ENCODE results near the gene RBCK1.

RBCK1 gene

GRCh38 chr20:440636-441035, 32.5 kb downstream of the RBCK1 start:
- Histone ChIP-seq H3K27ac (ENCODE audit: low read length) (no peak overlapping the region), H3K36me3 (replicated peaks; ENCODE audit: insufficient read depth, low read length) (peaks cover 10% of the 10 kb centered on the region; the same call in 1 of the 2 replicates), H3K4me1 (ENCODE audit: low read length) (peaks cover 32% of the 10 kb centered on the region), H3K4me3 (ENCODE audit: low read length) (no peak overlapping the region), H3K9ac (ENCODE audit: low read length) (no peak overlapping the region), H3K79me2 (ENCODE audit: low read length) (peaks cover 11% of the 10 kb centered on the region), H2AFZ (ENCODE audit: low read length) (no peak overlapping the region), H4K20me1 (ENCODE audit: insufficient read depth, low read length) (no peaks in the 10 kb centered on the region), H3K9me2 (replicated peaks; ENCODE audit: insufficient read depth, low read length) (no peaks in the 10 kb centered on the region), H3K9me3 (replicated peaks; ENCODE audit: insufficient read depth, low read length) (no peaks in the 10 kb centered on the region), H3F3A (ENCODE audit: insufficient read depth, low read length) (peaks cover 31% of the 10 kb centered on the region), H3K27me3 (replicated peaks; ENCODE audit: insufficient read depth, low read length) (no peaks in the 10 kb centered on the region), H3K4me2 (ENCODE audit: low read depth, low read length) (no peak overlapping the region)
- DNase-seq = no peak
- TF ChIP-seq EZH2 (optimal IDR thresholded peaks at IDR 0.05; ENCODE audit: low read depth, low read length) = no peak
- no peak for TF ChIP-seq EZH2phosphoT487 (IDR thresholded peaks at IDR 0.05; ENCODE audit: low read length)
- no peak for TF ChIP-seq CTCF (IDR thresholded peaks at IDR 0.05; ENCODE audit: low read length)

DNA sequence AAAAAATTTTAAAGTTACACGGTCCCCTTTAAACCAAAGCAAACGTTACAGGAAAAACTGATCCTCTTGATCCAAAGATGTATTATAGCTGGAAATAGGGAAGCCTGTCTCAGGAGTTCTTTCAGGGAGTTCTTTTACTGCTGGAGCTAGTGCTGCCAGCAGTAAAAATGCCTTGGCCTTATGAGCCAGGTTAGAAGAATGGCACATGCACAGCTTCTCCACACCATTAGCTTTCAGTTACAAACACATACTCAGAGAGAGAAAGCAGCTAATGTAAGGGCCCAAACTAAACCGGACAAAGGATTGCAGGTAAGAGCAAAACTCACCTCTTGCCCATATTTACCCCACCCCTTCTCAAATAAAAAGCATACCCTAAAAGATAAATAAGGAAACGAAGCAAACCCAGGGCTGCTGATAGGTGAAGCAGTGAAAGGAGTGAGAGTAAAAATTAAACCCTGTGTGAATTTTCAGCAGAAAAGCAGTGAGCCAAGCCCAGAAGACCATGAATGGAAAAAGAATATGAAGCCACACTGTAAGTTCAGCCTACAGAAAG, 35.2 kb downstream of the RBCK1 start:
- Histone ChIP-seq H3K4me3 (ENCODE audit: low read length) (no peak overlapping the region), H3K9me2 (replicated peaks; ENCODE audit: insufficient read depth, low read length) (no peaks in the 10 kb centered on the region), H3F3A (ENCODE audit: insufficient read depth, low read length) (peaks cover 19% of the 10 kb centered on the region), H2AFZ (ENCODE audit: low read length) (no peak overlapping the region), H4K20me1 (ENCODE audit: insufficient read depth, low read length) (no peaks in the 10 kb centered on the region), H3K27ac (ENCODE audit: low read length) (no peak overlapping the region), H3K4me2 (ENCODE audit: low read depth, low read length) (no peak overlapping the region), H3K79me2 (ENCODE audit: low read length) (peaks cover 22% of the 10 kb centered on the region), H3K9me3 (replicated peaks; ENCODE audit: insufficient read depth, low read length) (no peaks in the 10 kb centered on the region), H3K4me1 (ENCODE audit: low read length) (peaks cover 19% of the 10 kb centered on the region), H3K36me3 (replicated peaks; ENCODE audit: insufficient read depth, low read length) (peaks cover 10% of the 10 kb centered on the region; the same call in 1 of the 2 replicates), H3K27me3 (replicated peaks; ENCODE audit: insufficient read depth, low read length) (no peaks in the 10 kb centered on the region), H3K9ac (ENCODE audit: low read length) (no peak overlapping the region)
- no peak for DNase-seq
- TF ChIP-seq EZH2phosphoT487 (IDR thresholded peaks at IDR 0.05; ENCODE audit: low read length) (no peak), CTCF (IDR thresholded peaks at IDR 0.05; ENCODE audit: low read length) (no peak), EZH2 (optimal IDR thresholded peaks at IDR 0.05; ENCODE audit: low read depth, low read length) (no peak)

- Histone ChIP-seq H3K9me2 (replicated peaks; ENCODE audit: insufficient read depth, low read length) (no peaks in the 10 kb centered on the region), H3K79me2 (ENCODE audit: low read length) (peaks cover 27% of the 10 kb centered on the region), H3K9me3 (replicated peaks; ENCODE audit: insufficient read depth, low read length) (no peaks in the 10 kb centered on the region), H3K4me1 (ENCODE audit: low read length) (peaks cover 12% of the 10 kb centered on the region), H3K27me3 (replicated peaks; ENCODE audit: insufficient read depth, low read length) (no peaks in the 10 kb centered on the region), H3K27ac (ENCODE audit: low read length) (no peak overlapping the region), H2AFZ (ENCODE audit: low read length) (no peak overlapping the region), H3F3A (ENCODE audit: insufficient read depth, low read length) (peaks cover 11% of the 10 kb centered on the region), H3K4me3 (ENCODE audit: low read length) (no peak overlapping the region), H3K4me2 (ENCODE audit: low read depth, low read length) (no peak overlapping the region), H3K9ac (ENCODE audit: low read length) (no peak overlapping the region), H4K20me1 (ENCODE audit: insufficient read depth, low read length) (no peaks in the 10 kb centered on the region), H3K36me3 (replicated peaks; ENCODE audit: insufficient read depth, low read length) (peaks cover 10% of the 10 kb centered on the region; the same call in 1 of the 2 replicates)
- DNase-seq = no peak
- TF ChIP-seq EZH2 (optimal IDR thresholded peaks at IDR 0.05; ENCODE audit: low read depth, low read length) = no peak
These were observed 36.0 kb downstream of the RBCK1 start for GRCh38 chr20:444117-444516.

GRCh38 chr20:444862-445426, 36.8 kb downstream of the RBCK1 start:
- Histone ChIP-seq H2AFZ (ENCODE audit: low read length) (no peak overlapping the region), H3K27me3 (replicated peaks; ENCODE audit: insufficient read depth, low read length) (no peaks in the 10 kb centered on the region), H3K4me3 (ENCODE audit: low read length) (no peak overlapping the region), H3K4me2 (ENCODE audit: low read depth, low read length) (no peak overlapping the region), H3K9me3 (replicated peaks; ENCODE audit: insufficient read depth, low read length) (no peaks in the 10 kb centered on the region), H3K36me3 (replicated peaks; ENCODE audit: insufficient read depth, low read length) (peaks cover 10% of the 10 kb centered on the region; the same call in 1 of the 2 replicates), H3K27ac (ENCODE audit: low read length) (no peak overlapping the region), H4K20me1 (ENCODE audit: insufficient read depth, low read length) (no peaks in the 10 kb centered on the region), H3K9ac (ENCODE audit: low read length) (no peak overlapping the region), H3K4me1 (ENCODE audit: low read length) (peaks cover 3% of the 10 kb centered on the region; the same call in 1 of the 2 replicates), H3K9me2 (replicated peaks; ENCODE audit: insufficient read depth, low read length) (no peaks in the 10 kb centered on the region), H3K79me2 (ENCODE audit: low read length) (peaks cover 34% of the 10 kb centered on the region), H3F3A (ENCODE audit: insufficient read depth, low read length) (0 out of 2 replicates have a peak, but pooled peaks cover 3% of the 10 kb centered on the region)
- no peak for DNase-seq
- TF ChIP-seq EZH2 (optimal IDR thresholded peaks at IDR 0.05; ENCODE audit: low read depth, low read length) = no peak
- TF ChIP-seq EZH2phosphoT487 (IDR thresholded peaks at IDR 0.05; ENCODE audit: low read length) = no peak
- no peak for TF ChIP-seq CTCF (IDR thresholded peaks at IDR 0.05; ENCODE audit: low read length)
